ENCODE results near the gene ATG7.

DNA sequence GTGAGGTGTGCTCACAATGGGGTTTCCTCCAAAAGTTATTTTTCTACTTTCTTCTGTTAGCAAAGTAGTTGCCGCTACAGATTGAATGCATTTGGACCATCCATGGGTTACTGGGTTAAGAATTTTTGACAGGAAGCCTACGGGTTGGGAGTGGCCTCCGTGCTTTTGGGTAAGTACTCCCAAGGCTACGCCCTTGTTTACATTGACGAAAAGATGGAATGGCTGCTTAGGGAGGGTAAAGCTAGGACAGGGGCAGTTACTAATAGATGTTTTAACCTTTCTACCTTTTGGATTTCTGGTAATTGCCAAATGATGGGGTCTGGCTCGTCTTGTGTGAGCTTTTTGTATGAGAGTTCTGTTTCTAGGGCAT is 20.4 kb upstream of the ATG7 start:
- TF ChIP-seq POLR2A (IDR thresholded peaks at IDR 0.05; ENCODE audit: low read depth) = no peak
- TF ChIP-seq, protein P1, sequence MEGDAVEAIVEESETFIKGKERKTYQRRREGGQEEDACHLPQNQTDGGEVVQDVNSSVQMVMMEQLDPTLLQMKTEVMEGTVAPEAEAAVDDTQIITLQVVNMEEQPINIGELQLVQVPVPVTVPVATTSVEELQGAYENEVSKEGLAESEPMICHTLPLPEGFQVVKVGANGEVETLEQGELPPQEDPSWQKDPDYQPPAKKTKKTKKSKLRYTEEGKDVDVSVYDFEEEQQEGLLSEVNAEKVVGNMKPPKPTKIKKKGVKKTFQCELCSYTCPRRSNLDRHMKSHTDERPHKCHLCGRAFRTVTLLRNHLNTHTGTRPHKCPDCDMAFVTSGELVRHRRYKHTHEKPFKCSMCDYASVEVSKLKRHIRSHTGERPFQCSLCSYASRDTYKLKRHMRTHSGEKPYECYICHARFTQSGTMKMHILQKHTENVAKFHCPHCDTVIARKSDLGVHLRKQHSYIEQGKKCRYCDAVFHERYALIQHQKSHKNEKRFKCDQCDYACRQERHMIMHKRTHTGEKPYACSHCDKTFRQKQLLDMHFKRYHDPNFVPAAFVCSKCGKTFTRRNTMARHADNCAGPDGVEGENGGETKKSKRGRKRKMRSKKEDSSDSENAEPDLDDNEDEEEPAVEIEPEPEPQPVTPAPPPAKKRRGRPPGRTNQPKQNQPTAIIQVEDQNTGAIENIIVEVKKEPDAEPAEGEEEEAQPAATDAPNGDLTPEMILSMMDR (IDR thresholded peaks at IDR 0.05) = no peak
- TF ChIP-seq EP300 (IDR thresholded peaks at IDR 0.05) = no peak
